ENCODE measurements around the gene LRRC74B.

Gene LRRC74B

DNA sequence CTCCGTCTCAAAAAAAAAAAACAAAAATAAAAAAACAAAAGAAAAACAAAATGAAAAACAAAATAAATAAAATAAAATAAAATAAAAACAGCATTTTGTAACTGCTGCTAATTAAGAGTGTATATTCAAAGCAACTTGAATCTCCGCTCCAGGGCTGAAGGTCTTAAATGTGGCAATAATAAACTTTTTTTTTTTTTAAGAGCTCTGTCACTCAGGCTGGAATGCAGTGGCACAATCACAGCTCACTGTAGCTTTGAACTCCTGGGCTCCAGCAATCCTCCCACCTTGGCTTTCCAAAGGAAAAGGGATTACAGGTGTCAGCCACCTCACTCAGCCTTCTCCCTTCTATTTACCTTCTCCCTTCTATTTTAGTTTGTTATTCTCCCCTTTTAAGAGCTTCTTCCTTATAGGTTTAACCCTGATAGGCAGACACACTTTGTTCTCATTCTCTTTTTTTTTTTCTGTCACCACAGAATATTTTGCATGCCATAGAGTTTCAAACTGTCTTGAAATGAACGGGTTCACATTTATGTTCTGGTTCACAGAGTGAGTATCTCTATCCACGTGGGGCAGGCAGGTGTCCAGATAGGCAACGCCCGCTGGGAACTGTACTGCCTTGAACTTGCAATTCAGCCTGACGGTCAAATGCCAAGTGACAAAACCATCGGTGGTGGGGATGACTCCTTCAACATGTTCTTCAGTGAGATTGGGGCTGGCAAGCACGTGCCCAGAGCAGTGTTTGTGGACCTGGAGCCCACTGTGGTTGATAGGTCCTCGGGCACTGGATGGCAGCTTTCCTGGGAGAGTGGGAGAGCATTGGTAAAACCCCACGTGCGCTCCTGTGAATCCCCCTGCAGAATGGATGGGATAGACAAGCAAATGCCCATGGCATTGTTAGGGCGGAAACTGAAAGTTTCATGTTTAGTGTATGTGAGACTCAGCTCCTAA, 19.4 kb downstream of the LRRC74B start:
- DNase-seq (ENCODE audit: low read depth): no peak
- TF ChIP-seq, protein P1, sequence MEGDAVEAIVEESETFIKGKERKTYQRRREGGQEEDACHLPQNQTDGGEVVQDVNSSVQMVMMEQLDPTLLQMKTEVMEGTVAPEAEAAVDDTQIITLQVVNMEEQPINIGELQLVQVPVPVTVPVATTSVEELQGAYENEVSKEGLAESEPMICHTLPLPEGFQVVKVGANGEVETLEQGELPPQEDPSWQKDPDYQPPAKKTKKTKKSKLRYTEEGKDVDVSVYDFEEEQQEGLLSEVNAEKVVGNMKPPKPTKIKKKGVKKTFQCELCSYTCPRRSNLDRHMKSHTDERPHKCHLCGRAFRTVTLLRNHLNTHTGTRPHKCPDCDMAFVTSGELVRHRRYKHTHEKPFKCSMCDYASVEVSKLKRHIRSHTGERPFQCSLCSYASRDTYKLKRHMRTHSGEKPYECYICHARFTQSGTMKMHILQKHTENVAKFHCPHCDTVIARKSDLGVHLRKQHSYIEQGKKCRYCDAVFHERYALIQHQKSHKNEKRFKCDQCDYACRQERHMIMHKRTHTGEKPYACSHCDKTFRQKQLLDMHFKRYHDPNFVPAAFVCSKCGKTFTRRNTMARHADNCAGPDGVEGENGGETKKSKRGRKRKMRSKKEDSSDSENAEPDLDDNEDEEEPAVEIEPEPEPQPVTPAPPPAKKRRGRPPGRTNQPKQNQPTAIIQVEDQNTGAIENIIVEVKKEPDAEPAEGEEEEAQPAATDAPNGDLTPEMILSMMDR (IDR thresholded peaks at IDR 0.05; ENCODE audit: insufficient read depth, low read depth, low read length, missing control alignments): no peak
- no peak overlapping the region for H3K4me3 ChIP-seq (ENCODE audit: low read length)

DNA sequence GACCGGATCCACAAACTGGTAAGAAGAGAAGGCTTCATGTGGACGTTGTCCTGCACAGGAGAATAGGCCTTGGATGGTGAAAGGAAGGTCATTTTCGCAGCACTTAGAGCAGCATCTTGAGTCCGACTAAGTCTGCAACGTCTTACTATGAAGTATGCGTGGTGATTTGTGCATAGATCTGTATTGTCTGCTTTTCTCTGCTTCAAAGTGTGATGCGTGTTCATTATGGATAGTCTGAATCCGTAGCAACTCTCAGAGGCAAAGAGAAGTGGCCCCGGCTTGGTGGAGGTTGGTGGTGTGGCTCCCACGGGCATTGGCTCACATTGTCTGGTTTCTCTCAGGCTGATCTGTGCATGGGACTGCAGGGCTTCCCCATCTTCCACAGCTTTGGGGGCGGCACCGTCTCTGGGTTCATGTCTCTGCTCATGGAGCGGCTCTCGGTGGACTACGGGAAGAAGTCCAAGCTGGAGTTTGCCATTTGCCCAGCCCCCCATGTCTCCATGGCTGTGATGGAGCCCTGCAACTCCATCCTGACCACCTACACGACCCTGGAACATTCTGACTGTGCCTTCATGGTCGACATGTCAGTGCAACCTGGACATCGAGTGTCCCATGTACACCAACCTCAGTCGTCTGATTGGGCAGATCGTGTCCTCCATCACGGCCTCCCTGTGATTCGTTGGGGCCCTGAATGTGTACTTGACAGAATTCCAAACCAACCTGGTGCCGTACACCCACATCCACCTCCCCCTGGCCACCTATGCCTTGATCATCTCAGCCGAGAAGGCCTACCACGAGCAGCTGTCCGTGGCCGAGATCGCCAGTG, 21.5 kb downstream of the LRRC74B start:
- H3K4me3 ChIP-seq (ENCODE audit: low read length): no peak overlapping the region
- TF ChIP-seq, protein P1 (IDR thresholded peaks at IDR 0.05; ENCODE audit: insufficient read depth, low read depth, low read length, missing control alignments): no peak
- DNase-seq (ENCODE audit: low read depth): no peak

DNA sequence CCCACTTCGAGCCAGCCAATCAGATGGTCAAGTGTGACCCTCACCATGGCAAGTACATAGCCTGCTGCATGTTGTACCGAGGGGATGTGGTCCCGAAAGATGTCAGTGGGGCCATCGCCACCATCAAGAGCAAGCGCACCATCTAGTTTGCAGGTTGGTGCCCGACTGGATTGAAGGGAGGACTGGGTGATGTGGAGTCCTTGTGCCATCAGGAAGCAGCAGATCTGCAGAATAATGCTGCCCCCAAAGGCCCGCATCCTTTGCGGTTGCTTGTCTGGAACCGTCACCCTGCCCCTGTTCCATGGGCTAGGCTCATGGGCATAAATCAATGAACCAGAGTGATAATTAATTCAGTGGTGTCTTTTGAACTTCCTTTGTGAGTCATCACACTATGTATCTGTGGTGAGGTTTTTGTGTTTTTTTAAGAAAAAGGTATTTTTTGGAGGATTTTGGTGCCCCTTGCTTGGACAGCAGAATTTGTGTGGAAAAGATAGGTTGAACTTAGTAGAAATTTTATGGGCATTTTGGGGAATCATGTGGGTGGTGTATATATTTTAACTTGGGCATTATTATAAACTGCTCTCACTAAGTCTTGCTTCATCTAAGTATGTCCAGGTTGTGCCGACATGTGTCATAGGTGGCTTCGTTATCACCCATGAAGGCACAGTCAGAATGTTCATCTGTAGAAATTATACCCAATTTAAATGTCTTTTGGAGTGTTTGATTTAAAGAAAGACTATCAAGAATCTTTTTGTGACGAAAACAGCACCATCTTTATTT, 22.3 kb downstream of the LRRC74B start:
- no peak overlapping the region for H3K4me3 ChIP-seq (ENCODE audit: low read length)
- DNase-seq (ENCODE audit: low read depth): no peak
- TF ChIP-seq, protein P1 (IDR thresholded peaks at IDR 0.05; ENCODE audit: insufficient read depth, low read depth, low read length, missing control alignments): no peak

DNA sequence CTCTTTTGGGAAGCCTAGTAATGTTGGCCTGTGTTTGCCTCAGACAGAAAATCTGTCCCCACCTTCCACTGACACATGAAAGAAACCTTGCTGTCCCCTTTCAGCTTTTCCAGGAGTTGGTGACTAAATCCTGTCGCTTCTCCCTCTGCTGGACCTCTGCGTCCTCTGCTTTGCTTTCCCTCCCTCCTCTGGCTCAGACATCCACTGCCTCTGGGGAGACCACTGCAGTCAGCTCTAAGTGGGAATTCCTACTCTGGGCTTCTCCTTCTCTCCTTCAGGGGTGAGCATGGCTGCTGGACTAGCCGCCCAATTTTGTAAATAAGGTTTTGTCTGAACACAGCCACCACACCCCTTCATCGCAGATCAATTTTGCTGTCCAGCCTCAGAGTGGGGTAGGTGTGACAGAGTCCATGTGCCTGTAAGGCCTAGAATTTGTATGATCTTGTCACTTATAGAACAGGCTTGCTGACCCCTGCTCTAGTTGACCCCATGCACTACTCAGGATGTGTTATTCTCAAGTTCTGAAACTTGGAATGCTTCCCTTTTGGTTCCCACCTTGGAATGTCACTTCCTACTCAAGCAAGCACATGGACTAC, 23.0 kb downstream of the LRRC74B start:
- no peak for DNase-seq (ENCODE audit: low read depth)
- no peak overlapping the region for H3K4me3 ChIP-seq (ENCODE audit: low read length)
- TF ChIP-seq, protein P1 (IDR thresholded peaks at IDR 0.05; ENCODE audit: insufficient read depth, low read depth, low read length, missing control alignments): no peak

DNA sequence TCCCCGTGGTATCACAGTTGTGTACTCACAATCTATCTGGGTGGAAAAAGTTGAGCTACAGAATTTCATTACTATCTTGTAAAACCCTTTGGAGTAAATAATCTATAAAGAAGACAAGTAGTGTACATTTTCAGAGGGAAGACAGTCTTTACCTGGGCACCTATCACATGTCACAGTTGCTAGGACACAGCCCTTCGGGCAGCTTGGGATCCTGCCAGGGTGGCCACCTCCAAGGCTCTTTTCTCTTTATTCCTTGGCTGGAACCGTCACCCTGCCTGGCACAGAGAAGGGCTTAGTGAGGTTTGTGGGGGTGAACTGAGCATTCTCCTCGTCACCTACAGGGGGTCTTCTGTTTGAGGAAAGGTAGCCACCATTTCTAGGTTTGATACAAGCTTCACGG, 23.6 kb downstream of the LRRC74B start:
- H3K4me3 ChIP-seq (ENCODE audit: low read length): no peak overlapping the region
- DNase-seq (ENCODE audit: low read depth): no peak
- TF ChIP-seq, protein P1 (IDR thresholded peaks at IDR 0.05; ENCODE audit: insufficient read depth, low read depth, low read length, missing control alignments): no peak

Data from epithelial cell of esophagus (primary cell).